ENCODE measurements around the gene SMARCA1.
"Not testable (repeated sequence)": the region's sequence is repeated elsewhere in the genome, so short reads cannot be mapped to it uniquely, and the experiment has no call there.

Gene SMARCA1

GRCh38 chrX:129561453-129561852, 38.2 kb upstream of the SMARCA1 start:
- FAIRE-seq (no peak), DNase-seq (ENCODE audit: insufficient read length, low spot score) (no peak)
- TF ChIP-seq CTCF (IDR thresholded peaks at IDR 0.05; ENCODE audit: insufficient read depth, missing control alignments) = no peak

- TF ChIP-seq CTCF (IDR thresholded peaks at IDR 0.05; ENCODE audit: insufficient read depth, missing control alignments) = no peak
- DNase-seq (ENCODE audit: insufficient read length, low spot score) = no peak
- FAIRE-seq = no peak
Measured at GRCh38 chrX:129559783-129560182, 36.5 kb upstream of the SMARCA1 start.

- DNase-seq (ENCODE audit: insufficient read length, low spot score) (no peak), FAIRE-seq (no peak)
- no peak for TF ChIP-seq CTCF (IDR thresholded peaks at IDR 0.05; ENCODE audit: insufficient read depth, missing control alignments)
Measured at GRCh38 chrX:129557844-129558480, 34.7 kb upstream of the SMARCA1 start.

- no peak for TF ChIP-seq CTCF (IDR thresholded peaks at IDR 0.05; ENCODE audit: insufficient read depth, missing control alignments)
- DNase-seq (ENCODE audit: insufficient read length, low spot score) = no peak
- no peak for FAIRE-seq
Measured at GRCh38 chrX:129556806-129557315, 33.6 kb upstream of the SMARCA1 start.

DNA sequence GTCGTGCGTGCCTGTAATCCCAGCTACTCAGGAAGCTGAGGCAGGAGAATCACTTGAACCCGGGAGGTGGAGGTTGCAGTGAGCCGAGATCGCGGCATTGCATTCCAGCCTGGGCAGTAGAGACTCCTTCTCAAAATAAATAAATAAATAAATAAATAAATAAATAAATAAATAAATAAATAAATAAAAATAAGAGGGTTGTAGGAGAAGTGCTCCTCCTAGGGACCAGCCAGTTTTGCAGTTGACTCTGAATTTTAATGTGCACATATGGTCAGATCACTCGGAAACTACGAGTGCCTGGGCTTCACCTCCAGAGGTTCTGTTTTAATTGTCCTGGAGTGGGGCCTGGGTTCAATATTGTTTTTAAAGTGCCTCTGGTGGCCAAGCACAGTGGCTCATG, 31.5 kb upstream of the SMARCA1 start:
- DNase-seq (ENCODE audit: insufficient read length, low spot score); FAIRE-seq: not testable (repeated sequence)

- DNase-seq (ENCODE audit: insufficient read length, low spot score) (no peak), FAIRE-seq (no peak)
- no peak for TF ChIP-seq CTCF (IDR thresholded peaks at IDR 0.05; ENCODE audit: insufficient read depth, missing control alignments)
Measured at GRCh38 chrX:129553619-129554288, 30.5 kb upstream of the SMARCA1 start.

GRCh38 chrX:129549124-129549523, 25.8 kb upstream of the SMARCA1 start:
- FAIRE-seq (no peak), DNase-seq (ENCODE audit: insufficient read length, low spot score) (no peak)
- TF ChIP-seq CTCF (IDR thresholded peaks at IDR 0.05; ENCODE audit: insufficient read depth, missing control alignments) = no peak

Data from D721Med (cell line).